ENCODE measurements around the gene CROCC2. TPM values are rescaled to one million over a fixed set of nuclear protein-coding genes. Genes with fewer than 3 reads are reported as not detected.

CROCC2 gene
- total and polyA plus RNA-seq, 7 experiments from 2014 or later: 0.22 TPM; not detected in 6

DNA sequence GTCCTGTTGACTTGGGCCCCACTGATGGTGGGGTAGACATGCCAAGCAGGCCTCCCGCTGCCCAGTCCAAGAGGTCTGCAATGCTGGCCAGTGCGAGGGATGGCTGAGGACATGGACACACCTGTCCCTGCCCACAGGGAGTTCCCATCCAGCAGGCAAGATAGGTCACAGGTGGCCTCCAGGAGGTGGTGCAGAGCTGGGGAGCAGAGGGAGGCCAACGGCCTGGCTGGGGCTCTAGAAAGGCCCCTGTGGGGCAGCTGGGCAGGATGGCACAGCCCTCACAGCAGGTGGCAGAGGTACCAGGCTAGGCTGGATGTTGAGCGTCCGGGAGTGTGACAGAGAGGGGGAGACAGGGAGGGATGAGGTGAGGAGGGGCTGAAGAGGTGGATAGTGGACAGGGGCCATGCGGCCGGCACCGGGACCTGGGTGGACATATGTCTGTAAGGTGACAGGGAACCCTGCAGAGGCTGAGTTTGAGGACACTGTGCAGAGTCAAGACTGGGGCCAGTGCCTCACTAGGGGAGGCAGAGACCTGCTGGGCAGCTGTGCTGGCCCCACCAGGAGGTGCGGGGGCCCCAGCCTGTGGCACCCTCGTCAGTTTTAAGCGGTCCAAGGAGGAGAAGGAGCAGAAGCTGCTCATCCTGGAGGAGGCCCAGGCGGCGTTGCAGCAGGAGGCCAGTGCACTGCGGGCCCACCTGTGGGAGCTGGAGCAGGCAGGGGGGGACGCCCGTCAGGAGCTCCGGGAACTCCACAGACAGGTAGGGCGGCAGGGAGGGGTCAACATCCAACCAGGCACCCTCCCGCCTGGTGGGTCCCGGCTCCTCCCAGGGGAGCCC, 58.0 kb downstream of the CROCC2 start:
- Mint-ChIP-seq H3K9me3 (no peaks in the 10 kb centered on the region), H3K4me1 (peaks cover 0 to 5% (median 0%) of the 10 kb centered on the region in 7 donors), H3K27ac (no peak overlapping the region), H3K4me3 (no peak overlapping the region), H3K36me3 (no peaks in the 10 kb centered on the region), H3K27me3 (no peaks in the 10 kb centered on the region)
- H3K9me3 ChIP-seq (ENCODE audit: control insufficient read depth in 2 of 3, low read length in 3 of 3): no peaks in the 10 kb centered on the region
- no peaks in the 10 kb centered on the region for H3K27me3 ChIP-seq (ENCODE audit: control insufficient read depth in 2 of 2, insufficient read depth in 2 of 2, low read length in 2 of 2)
- peak in 2 of 9 donors; percentile 7 to 18 for DNase-seq
- intact Hi-C loops (cut with micrococcal nuclease): no loop called here
- ChIA-PET CTCF (no interaction called here), POLR2A (interaction anchor here (0.6 kb wide), 1 partner anchor 1125 kb away, joined by 4 read pairs; no protein-coding TSS in a partner anchor)
- ATAC-seq: no peak
- no peak overlapping the region for H3K4me3 ChIP-seq (ENCODE audit: low read length)
- no peak overlapping the region for H3K27ac ChIP-seq (ENCODE audit: low read depth, low read length)
- no peaks in the 10 kb centered on the region for H3K4me1 ChIP-seq (ENCODE audit: control insufficient read depth in 2 of 2, insufficient read depth in 2 of 2, low read length in 2 of 2)
- no peaks in the 10 kb centered on the region for H3K36me3 ChIP-seq (ENCODE audit: control insufficient read depth in 2 of 3, insufficient read depth in 3 of 3, low read length in 3 of 3)

DNA sequence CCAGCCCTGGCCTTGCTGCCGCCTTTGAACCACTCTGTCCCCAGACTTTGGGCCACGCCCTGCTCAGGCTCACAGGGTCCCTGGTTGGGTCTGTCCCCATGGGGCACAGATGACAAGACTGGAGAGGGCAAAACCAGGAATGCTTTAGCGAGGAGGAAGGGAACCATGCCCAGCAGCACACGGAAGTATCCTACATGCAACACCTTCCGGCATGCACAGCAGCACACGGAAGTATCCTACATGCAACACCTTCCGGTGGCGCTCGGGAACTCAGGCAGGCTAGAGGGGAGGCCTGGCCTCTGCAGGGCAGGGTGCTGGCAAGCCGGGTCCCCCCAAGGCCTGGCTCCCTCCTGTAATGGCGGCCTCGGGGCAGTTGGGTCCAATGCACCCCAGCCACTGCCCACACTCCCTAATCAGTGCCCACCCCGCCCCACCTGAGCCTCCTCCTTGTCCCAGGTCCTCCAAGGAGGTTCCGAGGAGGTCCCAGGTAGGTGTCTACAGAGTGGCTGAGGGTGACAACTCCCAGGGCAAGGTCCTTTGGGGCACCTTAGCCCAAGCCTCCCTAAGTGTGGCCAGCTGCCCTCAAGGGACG, 58.7 kb downstream of the CROCC2 start:
- H3K27me3 ChIP-seq (ENCODE audit: control insufficient read depth in 2 of 2, insufficient read depth in 2 of 2, low read length in 2 of 2): no peaks in the 10 kb centered on the region
- H3K27me3 Mint-ChIP-seq: no peaks in the 10 kb centered on the region
- H3K4me1 Mint-ChIP-seq: peaks cover 0 to 3% (median 0%) of the 10 kb centered on the region in 7 donors
- peak in 1 of 9 donors; percentile 6 for DNase-seq
- no peak overlapping the region for H3K4me3 Mint-ChIP-seq
- intact Hi-C loops (cut with micrococcal nuclease): no loop called here
- CTCF ChIA-PET: no interaction called here
- no peaks in the 10 kb centered on the region for H3K4me1 ChIP-seq (ENCODE audit: control insufficient read depth in 2 of 2, insufficient read depth in 2 of 2, low read length in 2 of 2)
- H3K36me3 ChIP-seq (ENCODE audit: control insufficient read depth in 2 of 3, insufficient read depth in 3 of 3, low read length in 3 of 3): no peaks in the 10 kb centered on the region
- H3K27ac ChIP-seq (ENCODE audit: low read depth, low read length): no peak overlapping the region
- no peak overlapping the region for H3K27ac Mint-ChIP-seq
- POLR2A ChIA-PET: no interaction called here
- no peak for ATAC-seq
- no peak overlapping the region for H3K4me3 ChIP-seq (ENCODE audit: low read length)
- no peaks in the 10 kb centered on the region for H3K9me3 ChIP-seq (ENCODE audit: control insufficient read depth in 2 of 3, low read length in 3 of 3)
- H3K9me3 Mint-ChIP-seq: no peaks in the 10 kb centered on the region
- H3K36me3 Mint-ChIP-seq: no peaks in the 10 kb centered on the region

DNA sequence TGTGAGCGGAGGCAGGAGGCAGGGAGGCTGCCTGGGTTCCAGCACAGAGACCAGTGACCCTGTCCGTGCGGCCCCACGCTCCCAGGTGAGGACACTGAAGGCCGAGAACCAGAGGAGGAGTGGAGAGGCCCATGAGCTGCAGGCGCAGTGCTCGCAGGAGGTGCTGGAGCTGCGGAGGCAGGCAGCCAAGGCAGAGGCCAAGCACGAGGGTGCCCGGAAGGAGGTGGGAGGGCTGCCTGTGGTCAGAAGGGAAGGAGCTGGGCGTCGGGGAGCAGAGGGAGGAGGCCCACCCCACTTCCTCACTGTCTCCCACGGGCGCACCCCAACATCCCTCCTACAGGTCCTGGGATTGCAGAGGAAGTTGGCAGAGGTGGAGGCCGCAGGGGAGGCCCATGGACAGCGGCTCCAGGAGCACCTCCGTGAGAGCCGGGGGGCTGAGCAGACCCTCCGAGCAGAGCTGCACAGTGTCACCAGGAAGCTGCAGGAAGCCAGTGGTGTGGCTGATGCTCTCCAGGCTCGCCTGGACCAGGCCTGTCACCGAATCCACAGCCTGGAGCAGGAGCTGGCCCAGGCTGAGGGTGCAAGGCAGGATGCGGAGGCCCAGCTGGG, 59.3 kb downstream of the CROCC2 start:
- Histone ChIP-seq H3K9me3 (ENCODE audit: control insufficient read depth in 2 of 3, low read length in 3 of 3) (no peaks in the 10 kb centered on the region), H3K4me3 (ENCODE audit: low read length) (no peak overlapping the region), H3K27ac (ENCODE audit: low read depth, low read length) (no peak overlapping the region), H3K4me1 (ENCODE audit: control insufficient read depth in 2 of 2, insufficient read depth in 2 of 2, low read length in 2 of 2) (no peaks in the 10 kb centered on the region), H3K27me3 (ENCODE audit: control insufficient read depth in 2 of 2, insufficient read depth in 2 of 2, low read length in 2 of 2) (no peaks in the 10 kb centered on the region), H3K36me3 (ENCODE audit: control insufficient read depth in 2 of 3, insufficient read depth in 3 of 3, low read length in 3 of 3) (no peaks in the 10 kb centered on the region)
- peak in 1 of 9 donors; percentile 3 for DNase-seq
- ChIA-PET POLR2A (no interaction called here), CTCF (no interaction called here)
- ATAC-seq: no peak
- H3K36me3 Mint-ChIP-seq: peaks cover 0 to 4% (median 0%) of the 10 kb centered on the region in 5 donors
- intact Hi-C loops (cut with micrococcal nuclease): no loop called here
- no peak overlapping the region for H3K27ac Mint-ChIP-seq
- H3K4me1 Mint-ChIP-seq: peaks cover 0 to 4% (median 0%) of the 10 kb centered on the region in 7 donors
- no peak overlapping the region for H3K4me3 Mint-ChIP-seq
- H3K27me3 Mint-ChIP-seq: no peaks in the 10 kb centered on the region
- peaks cover 0 to 4% (median 0%) of the 10 kb centered on the region in 11 donors for H3K9me3 Mint-ChIP-seq

DNA sequence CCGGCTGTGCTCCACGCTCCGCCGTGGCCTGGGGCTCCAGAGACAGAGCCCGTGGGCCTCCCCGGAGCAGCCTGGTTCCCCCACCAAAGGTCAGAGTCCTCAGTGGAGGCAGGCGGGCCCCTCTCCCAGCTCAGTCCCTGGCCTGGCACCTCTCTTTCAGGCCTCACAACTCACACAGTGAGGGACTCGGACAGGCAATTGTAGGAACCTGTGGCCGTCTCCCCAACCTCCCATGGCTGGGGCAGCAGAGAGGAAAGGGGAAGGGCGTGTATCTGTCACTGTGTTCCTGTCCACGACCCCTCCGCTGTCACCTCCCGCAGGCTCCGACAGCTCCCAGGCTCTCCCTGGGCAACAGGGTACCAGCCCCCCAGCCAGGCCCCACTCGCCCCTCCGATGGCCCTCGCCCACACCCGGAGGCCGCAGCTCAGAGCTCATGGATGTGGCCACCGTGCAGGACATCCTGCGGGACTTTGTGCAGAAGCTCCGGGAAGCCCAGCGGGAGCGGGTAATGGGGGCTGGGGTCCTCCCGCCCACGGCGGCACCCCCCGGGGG, 59.8 kb downstream of the CROCC2 start:
- Mint-ChIP-seq H3K9me3 (peaks cover 0 to 7% (median 0%) of the 10 kb centered on the region in 11 donors), H3K27me3 (no peaks in the 10 kb centered on the region), H3K36me3 (peaks cover 0 to 5% (median 0%) of the 10 kb centered on the region in 5 donors), H3K4me1 (peaks cover 0 to 4% (median 0%) of the 10 kb centered on the region in 7 donors), H3K4me3 (no peak overlapping the region), H3K27ac (no peak overlapping the region)
- Histone ChIP-seq H3K4me1 (ENCODE audit: control insufficient read depth in 2 of 2, insufficient read depth in 2 of 2, low read length in 2 of 2) (no peaks in the 10 kb centered on the region), H3K36me3 (ENCODE audit: control insufficient read depth in 2 of 3, insufficient read depth in 3 of 3, low read length in 3 of 3) (no peaks in the 10 kb centered on the region), H3K9me3 (ENCODE audit: control insufficient read depth in 2 of 3, low read length in 3 of 3) (no peaks in the 10 kb centered on the region), H3K27me3 (ENCODE audit: control insufficient read depth in 2 of 2, insufficient read depth in 2 of 2, low read length in 2 of 2) (no peaks in the 10 kb centered on the region), H3K4me3 (ENCODE audit: low read length) (no peak overlapping the region), H3K27ac (ENCODE audit: low read depth, low read length) (no peak overlapping the region)
- POLR2A ChIA-PET: no interaction called here
- peak; percentile 15 for ATAC-seq
- DNase-seq: peak in 1 of 9 donors; percentile 9
- intact Hi-C loops (cut with micrococcal nuclease): no loop called here
- CTCF ChIA-PET: no interaction called here

DNA sequence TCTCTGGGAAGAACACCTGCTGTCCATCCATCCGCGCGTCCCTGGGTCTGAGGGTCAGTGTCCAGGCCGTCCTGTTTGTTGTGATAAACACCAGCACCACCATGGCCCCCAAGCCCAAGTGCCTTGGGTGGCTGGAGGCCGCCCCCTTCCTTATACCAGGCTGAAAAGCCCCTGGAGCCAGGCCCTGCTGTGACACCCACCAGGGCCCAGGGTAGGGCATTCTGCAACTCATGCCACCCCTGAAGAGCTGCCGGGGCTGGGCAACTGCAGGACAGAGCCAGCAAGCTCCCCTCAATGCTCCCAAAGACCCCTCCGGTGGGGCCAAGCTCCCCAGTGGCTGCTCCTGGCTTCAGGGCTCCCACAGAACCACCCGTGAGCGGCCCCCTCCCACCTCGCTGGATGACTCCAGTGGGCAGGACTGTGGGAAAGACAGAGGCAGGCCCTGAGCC, 60.3 kb downstream of the CROCC2 start:
- Mint-ChIP-seq H3K9me3 (peaks cover 0 to 7% (median 0%) of the 10 kb centered on the region in 11 donors), H3K4me3 (no peak overlapping the region), H3K4me1 (peaks cover 0 to 5% (median 0%) of the 10 kb centered on the region in 7 donors), H3K27ac (no peak overlapping the region), H3K36me3 (peaks cover 0 to 5% (median 0%) of the 10 kb centered on the region in 5 donors), H3K27me3 (peaks cover 0 to 2% (median under 1%) of the 10 kb centered on the region in 5 donors)
- CTCF ChIA-PET: no interaction called here
- intact Hi-C loops (cut with micrococcal nuclease): no loop called here
- Histone ChIP-seq H3K4me1 (ENCODE audit: control insufficient read depth in 2 of 2, insufficient read depth in 2 of 2, low read length in 2 of 2) (no peaks in the 10 kb centered on the region), H3K9me3 (ENCODE audit: control insufficient read depth in 2 of 3, low read length in 3 of 3) (no peaks in the 10 kb centered on the region), H3K4me3 (ENCODE audit: low read length) (no peak overlapping the region), H3K27me3 (ENCODE audit: control insufficient read depth in 2 of 2, insufficient read depth in 2 of 2, low read length in 2 of 2) (no peaks in the 10 kb centered on the region), H3K27ac (ENCODE audit: low read depth, low read length) (no peak overlapping the region), H3K36me3 (ENCODE audit: control insufficient read depth in 2 of 3, insufficient read depth in 3 of 3, low read length in 3 of 3) (no peaks in the 10 kb centered on the region)
- POLR2A ChIA-PET: no interaction called here
- ATAC-seq (no peak), DNase-seq (no peak)

DNA sequence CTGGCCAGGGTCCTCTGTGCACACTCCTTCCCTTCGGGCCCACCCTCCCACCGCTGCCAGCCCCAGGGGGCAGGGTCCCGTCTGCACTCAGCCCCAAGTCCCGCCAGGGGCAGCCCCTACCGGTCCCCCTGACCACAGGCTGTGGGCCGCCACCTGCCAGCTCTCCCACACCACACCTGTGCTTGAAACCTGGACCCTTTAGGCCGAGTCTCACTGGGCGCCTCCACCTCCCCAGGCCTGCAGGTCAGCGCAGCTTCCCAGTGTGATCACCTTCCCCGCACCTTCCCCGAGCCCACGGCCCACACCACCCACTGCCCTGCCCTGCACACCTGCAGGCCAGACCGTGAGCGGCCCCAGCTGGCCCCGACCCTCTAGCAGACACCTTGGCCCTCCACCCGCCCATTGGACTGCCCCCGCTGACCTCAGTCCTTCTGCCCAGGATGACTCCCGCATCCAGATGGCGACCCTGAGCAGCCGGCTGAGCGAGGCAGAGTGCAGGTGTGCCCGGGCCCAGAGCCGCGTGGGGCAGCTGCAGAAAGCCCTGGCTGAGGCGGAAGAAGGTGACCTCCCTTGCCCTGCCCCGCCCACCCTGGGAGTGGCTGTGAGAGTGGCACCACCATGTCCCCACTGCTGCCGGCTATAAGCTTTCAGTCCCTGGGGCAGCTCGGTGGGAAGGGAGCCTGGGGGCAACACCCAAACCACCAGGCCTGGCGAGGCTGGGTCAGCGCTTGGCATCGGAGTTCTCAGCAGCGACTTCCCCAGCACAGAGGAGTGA, 61.0 kb downstream of the CROCC2 start:
- ChIA-PET CTCF (no interaction called here), POLR2A (no interaction called here)
- Mint-ChIP-seq H3K27ac (no peak overlapping the region), H3K36me3 (peaks cover 0 to 5% (median 0%) of the 10 kb centered on the region in 5 donors), H3K4me1 (peaks cover 0 to 10% (median 0%) of the 10 kb centered on the region in 7 donors), H3K4me3 (no peak overlapping the region), H3K9me3 (peaks cover 0 to 7% (median 0%) of the 10 kb centered on the region in 11 donors), H3K27me3 (peaks cover 0 to 7% (median 6%) of the 10 kb centered on the region in 5 donors)
- H3K36me3 ChIP-seq (ENCODE audit: control insufficient read depth in 2 of 3, insufficient read depth in 3 of 3, low read length in 3 of 3): no peaks in the 10 kb centered on the region
- H3K9me3 ChIP-seq (ENCODE audit: control insufficient read depth in 2 of 3, low read length in 3 of 3): no peaks in the 10 kb centered on the region
- H3K27ac ChIP-seq (ENCODE audit: low read depth, low read length): no peak overlapping the region
- no peak overlapping the region for H3K4me3 ChIP-seq (ENCODE audit: low read length)
- peak in 1 of 9 donors; percentile 8 for DNase-seq
- intact Hi-C loops (cut with micrococcal nuclease): no loop called here
- no peak for ATAC-seq
- H3K27me3 ChIP-seq (ENCODE audit: control insufficient read depth in 2 of 2, insufficient read depth in 2 of 2, low read length in 2 of 2): no peaks in the 10 kb centered on the region
- H3K4me1 ChIP-seq (ENCODE audit: control insufficient read depth in 2 of 2, insufficient read depth in 2 of 2, low read length in 2 of 2): no peaks in the 10 kb centered on the region

Data from naive thymus-derived CD4-positive, alpha-beta T cell (primary cell).